GM19397 (cell line): ENCODE data around the gene CCDC74A.
"Not testable (repeated sequence)": the region's sequence is repeated elsewhere in the genome, so short reads cannot be mapped to it uniquely, and the experiment has no call there.

Experiments used
- ATAC-seq: cut with Tn5 transposase; IDR thresholded peaks from one replicate; pipeline ENCODE4 v1.9.1; 2021; ENCODE audit warnings: mild to moderate bottlenecking, moderate library complexity; ENCODE audit not compliant: unreplicated experiment

Gene CCDC74A

DNA sequence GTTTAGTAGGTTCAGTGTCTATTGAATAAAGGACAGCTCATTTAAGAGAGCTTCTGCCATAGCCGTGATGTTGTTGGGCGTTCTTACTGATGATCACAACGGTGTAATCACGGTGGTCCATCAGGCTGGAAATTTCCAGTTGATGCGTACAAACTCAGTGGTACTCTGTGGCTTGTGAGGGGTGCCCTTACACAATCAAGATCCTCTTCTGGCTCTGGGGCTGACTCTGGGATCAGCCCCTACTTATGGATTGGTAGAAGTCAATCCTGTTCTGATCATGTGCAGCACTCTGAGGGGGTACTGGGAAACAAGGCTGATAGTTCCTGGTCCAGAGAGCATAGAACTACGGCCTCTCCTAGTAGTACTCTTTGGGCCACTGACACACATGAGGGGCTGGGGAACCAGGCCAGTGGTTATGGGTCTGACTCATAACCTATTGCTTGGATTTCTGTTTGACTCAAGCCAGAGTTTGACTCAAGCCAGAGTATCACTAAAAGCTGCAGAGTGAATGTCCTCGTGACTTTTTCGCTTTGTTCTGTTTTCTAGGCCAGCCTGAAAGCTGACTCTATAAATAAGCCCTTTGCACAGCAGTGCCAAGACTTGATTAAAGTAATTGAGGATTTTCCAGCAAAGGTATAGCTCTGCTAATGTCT lies 29.2 kb upstream of the CCDC74A start:
- peak; percentile 74 for ATAC-seq

DNA sequence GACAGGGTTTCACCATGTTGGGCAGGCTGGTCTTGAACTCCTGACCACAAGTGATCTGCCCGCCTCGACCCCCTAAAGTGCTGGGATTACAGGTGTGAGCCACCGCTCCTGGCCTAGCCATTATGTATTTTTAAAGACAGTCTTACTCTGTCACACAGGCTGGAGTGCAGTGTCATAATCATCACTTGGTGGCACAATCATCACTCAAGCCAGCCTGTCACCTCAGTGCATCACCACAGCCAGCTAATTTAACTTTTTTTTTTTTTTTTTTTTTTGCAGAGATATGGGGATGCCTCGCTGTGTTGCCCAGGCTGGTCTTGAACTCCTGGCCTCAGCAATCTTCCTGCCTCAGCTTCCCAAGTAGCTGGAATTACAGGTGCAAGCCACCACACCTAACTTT lies 24.1 kb upstream of the CCDC74A start:
- not testable (repeated sequence) for ATAC-seq

DNA sequence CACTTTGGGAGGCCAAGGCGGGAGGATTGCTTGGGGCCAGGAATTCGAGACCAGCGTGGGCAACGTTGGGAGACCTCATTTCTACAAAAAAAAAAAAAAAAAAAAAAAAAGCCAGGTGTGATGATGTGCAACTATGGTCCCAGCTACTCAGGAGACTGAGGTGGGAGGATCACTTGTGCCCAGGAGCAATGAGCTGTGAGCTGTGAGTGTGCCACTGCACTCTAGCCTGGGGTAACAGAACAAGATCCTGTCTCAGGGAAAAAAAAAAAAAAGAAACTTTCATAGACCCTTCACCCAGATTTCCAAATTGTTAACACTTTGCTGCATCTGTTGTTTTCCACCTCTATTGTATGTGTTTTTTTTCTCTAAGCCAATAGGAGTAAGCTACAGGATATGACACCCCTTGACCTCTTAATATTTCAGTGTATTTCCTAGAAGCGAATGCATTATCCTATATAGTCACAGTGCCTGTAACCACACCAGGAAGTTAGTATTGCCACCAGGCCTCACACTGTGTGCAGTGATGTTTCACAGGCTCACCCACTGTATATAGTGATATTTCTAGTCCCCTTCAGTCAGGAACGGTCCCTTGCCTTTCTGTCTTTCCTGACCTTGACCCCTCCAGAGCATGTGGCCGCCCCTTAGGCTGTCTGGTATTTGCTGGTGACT lies 23.5 kb upstream of the CCDC74A start:
- ATAC-seq: not testable (repeated sequence)

- no peak for ATAC-seq
Observed at GRCh38 chr2:131509615-131510014, 18.1 kb upstream of the CCDC74A start.

GRCh38 chr2:131511291-131511968 lies 16.3 kb upstream of the CCDC74A start:
- ATAC-seq: not testable (repeated sequence)

- ATAC-seq: not testable (repeated sequence)
Observed at GRCh38 chr2:131511969-131512870, 15.5 kb upstream of the CCDC74A start.

GRCh38 chr2:131514408-131515166 lies 13.1 kb upstream of the CCDC74A start:
- peak; percentile 54 for ATAC-seq

DNA sequence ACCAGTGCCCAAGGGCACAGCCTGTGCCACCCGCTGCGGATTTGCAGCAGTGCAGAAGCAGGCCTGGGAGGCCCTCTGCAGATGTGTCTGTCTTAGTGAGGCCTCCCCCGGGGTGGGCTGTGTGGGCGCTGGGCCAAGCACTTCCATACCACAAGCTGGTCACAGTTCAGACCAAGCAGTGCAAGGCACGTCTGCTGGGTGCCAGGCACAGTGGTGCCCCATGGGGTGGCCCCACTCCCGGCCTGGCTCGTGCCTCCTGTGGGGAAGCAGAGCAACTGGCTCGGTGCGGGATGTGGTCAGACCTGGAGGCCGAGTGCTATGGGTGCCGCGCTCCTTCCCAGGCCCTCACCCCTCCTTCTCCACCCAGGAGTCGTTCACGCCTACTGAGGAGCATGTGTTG lies 12.5 kb upstream of the CCDC74A start:
- ATAC-seq: not testable (repeated sequence)

DNA sequence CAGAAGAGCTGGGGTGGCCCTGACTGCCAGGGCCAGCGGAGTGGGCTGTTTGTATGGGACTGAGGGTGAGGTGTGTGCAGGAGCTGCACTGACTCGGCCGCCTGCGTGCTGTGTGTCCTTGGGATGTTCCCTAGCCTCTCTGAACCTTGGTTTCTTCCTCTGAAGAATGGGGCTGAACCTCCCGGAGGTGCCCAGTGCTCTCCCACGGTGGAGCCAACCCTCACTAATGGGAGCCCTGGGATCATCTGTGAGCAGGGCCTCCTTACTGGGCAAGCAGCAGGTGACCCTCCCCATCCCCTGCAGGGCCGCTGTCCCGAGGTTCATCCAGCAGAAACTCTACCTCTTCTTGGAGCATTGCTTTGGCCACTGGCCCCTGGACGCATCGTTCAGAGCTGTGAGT lies 11.7 kb upstream of the CCDC74A start:
- no peak for ATAC-seq

- ATAC-seq: not testable (repeated sequence)
Observed at GRCh38 chr2:131516621-131517020, 11.1 kb upstream of the CCDC74A start.

DNA sequence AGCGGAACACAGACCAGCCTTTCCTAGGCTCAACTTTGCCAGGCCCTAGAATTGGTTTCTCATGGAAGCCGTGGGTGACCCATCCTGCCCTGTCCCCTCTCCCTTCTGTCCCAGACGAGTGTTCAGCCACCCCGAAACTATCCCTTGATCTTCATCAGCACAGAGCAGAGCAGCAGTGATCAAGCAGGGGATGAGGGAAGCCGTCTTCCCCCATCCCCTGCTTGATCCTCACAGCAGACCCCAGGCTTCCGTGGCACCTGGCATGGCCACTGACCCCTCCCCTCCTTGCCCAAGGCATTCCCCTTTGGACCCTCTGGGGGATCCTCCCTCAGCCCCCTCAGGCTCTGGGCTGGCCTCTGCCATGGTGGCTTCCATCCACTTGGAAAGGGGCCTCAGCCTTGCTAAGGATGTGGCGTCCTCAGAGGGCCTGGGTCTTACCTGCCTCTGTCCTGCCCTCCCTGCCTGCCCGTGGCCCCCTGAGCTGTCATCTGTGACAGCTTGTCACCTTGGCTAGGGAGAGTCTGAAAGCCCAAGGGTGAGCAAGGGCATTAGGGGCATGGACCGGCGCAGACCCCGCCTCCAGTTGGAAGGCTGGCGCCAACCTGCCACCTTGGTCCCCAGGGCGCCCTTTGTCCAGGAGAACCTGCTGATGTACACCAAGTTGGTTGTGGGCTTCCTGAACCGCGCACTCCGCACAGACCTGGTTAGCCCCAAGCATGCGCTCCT lies 10.4 kb upstream of the CCDC74A start:
- no peak for ATAC-seq

DNA sequence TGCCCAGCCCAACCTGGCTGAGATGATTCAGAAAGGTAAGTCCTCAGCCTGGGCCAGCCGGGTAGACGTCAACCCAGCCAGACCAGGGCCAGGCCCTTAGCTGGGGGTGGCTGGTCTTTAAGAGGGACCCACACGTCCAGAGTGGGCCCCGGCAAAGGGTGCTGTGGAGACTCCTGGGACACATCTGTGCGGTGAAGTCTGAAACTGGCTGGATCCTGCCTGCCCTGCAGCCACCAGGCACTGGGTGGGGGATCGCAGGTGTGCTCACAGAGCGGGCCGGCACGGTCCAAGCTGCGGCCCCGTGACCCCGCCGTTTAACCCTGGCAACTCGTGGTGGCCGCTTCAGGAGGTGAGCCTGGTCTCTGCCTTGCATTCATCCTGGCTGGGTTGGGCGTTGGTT lies 9.8 kb upstream of the CCDC74A start:
- ATAC-seq: not testable (repeated sequence)

GRCh38 chr2:131518531-131518930 lies 9.2 kb upstream of the CCDC74A start:
- not testable (repeated sequence) for ATAC-seq

- no peak for ATAC-seq
Observed at GRCh38 chr2:131519466-131519865, 8.2 kb upstream of the CCDC74A start.

- not testable (repeated sequence) for ATAC-seq
Observed at GRCh38 chr2:131519871-131520470, 7.7 kb upstream of the CCDC74A start.

- ATAC-seq: no peak
Observed at GRCh38 chr2:131520526-131520925, 7.2 kb upstream of the CCDC74A start.

- not testable (repeated sequence) for ATAC-seq
Observed at GRCh38 chr2:131521524-131521923, 6.2 kb upstream of the CCDC74A start.

GRCh38 chr2:131521961-131522781 lies 5.5 kb upstream of the CCDC74A start:
- ATAC-seq: no peak
